IPS-20b (cell line): Measurements from ENCODE around the gene NPEPL1.
A peak's percentile ranks its signal among the peaks of the same experiment; 100 is the strongest.
"Not testable (repeated sequence)": the region's sequence is repeated elsewhere in the genome, so short reads cannot be mapped to it uniquely, and the experiment has no call there.

ENCODE experiments used
- H3K27ac ChIP-seq: one replicate; pipeline ENCODE4 v1.5.1; 2013; ENCODE audit warnings: low read length
- H3K27me3 ChIP-seq: 2 replicates; pipeline ENCODE4 v1.6.1; 2013; ENCODE audit warnings: mild to moderate bottlenecking, low read length, inconsistent platforms; ENCODE audit not compliant: insufficient read depth
- H3K36me3 ChIP-seq: 2 replicates; pipeline ENCODE4 v1.6.1; 2013; ENCODE audit warnings: low read depth, mild to moderate bottlenecking, inconsistent platforms, low read length, moderate library complexity; ENCODE audit not compliant: insufficient read depth
- H3K4me1 ChIP-seq: 2 replicates; pipeline ENCODE4 v1.6.1; 2013; ENCODE audit warnings: mild to moderate bottlenecking, control low read depth, inconsistent platforms, low read length, moderate library complexity; ENCODE audit not compliant: insufficient read depth
- H3K4me3 ChIP-seq: 2 replicates; pipeline ENCODE4 v1.5.1; 2013; ENCODE audit warnings: mild to moderate bottlenecking, low read length, inconsistent platforms
- H3K9ac ChIP-seq: 2 replicates; pipeline ENCODE4 v1.6.1; 2013; ENCODE audit warnings: low read depth, mild to moderate bottlenecking, inconsistent platforms, low read length, moderate library complexity
- H3K9me3 ChIP-seq: 2 replicates; pipeline ENCODE4 v1.6.1; 2013; ENCODE audit warnings: mild to moderate bottlenecking, low read depth, low read length, inconsistent platforms; ENCODE audit not compliant: insufficient read depth

NPEPL1 gene

GRCh38 chr20:58692579-58693225 is at the start of gene NPEPL1:
Gene NPEPL1, plus strand, starts transcription at chr20:58692800. Its CDS starts 101 bp downstream, at chr20:58692901.
- Histone ChIP-seq H3K27me3 (no peaks in the 10 kb centered on the region), H3K9ac (peak within 1 kb of the TSS; percentile 45; the same call in 1 of the 2 replicates), H3K36me3 (peaks cover 29% of the 10 kb centered on the region), H3K4me3 (peak within 1 kb of the TSS; percentile 47; the same call in 1 of the 2 replicates), H3K4me1 (peaks cover 8% of the 10 kb centered on the region), H3K27ac (no peak within 1 kb of the TSS), H3K9me3 (no peaks in the 10 kb centered on the region)

- not testable (repeated sequence) for H3K27me3 ChIP-seq, H3K9ac ChIP-seq, H3K9me3 ChIP-seq, H3K36me3 ChIP-seq, H3K4me1 ChIP-seq, H3K27ac ChIP-seq, H3K4me3 ChIP-seq
These were observed 49.7 kb upstream of the NPEPL1 start for GRCh38 chr20:58642896-58643295.

DNA sequence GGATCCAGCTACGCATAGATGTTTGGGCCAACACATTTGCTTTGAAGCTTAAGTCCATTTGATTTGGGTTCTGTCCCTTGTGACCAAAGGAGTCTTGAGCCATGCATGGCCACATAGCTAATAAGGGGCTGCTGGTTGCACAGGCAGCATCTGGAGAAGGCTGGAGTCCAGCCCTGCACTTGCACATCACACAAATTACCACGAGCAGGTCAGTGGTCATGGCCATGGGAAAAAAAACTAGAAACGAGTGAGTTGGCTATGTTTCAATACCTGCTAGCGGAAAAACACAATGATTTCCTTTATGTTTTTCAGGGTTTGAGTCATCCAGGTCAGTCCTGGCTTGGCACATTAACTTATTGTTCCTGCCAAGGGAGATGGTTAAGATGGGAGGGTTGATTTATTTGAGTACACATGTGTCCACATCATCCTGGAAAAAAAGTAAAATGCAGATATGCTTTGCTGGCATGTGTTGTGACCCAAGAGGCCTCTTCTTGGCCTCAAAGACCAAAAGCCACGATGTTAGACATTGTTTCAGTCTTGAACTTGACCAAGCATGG is 47.1 kb upstream of the NPEPL1 start:
- Histone ChIP-seq H3K9ac (no peak overlapping the region), H3K4me1 (peaks cover 4% of the 10 kb centered on the region; the same call in 1 of the 2 replicates), H3K36me3 (no peaks in the 10 kb centered on the region), H3K27me3 (peaks cover 13% of the 10 kb centered on the region; the same call in 1 of the 2 replicates), H3K4me3 (no peak overlapping the region), H3K9me3 (no peaks in the 10 kb centered on the region), H3K27ac (no peak overlapping the region)

DNA sequence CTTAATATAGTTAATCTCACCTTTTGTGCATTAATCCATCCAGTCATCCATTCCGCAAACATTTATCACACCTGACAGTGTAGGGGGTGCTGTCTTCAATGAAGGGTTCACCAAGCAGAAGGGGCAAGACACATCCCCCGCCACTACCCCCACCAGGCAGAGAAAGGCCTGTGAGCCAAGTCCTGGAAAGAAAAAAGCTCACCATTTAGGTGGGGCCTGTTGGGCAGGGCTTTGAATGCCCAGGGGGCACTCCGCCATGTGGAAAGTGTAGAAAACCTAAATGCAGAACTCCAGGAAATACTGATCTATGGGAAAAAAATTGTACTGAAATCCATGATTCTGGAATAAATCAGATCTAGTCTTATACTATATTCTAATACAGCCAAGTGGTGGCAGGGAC is 46.3 kb upstream of the NPEPL1 start:
- Histone ChIP-seq H3K27ac (no peak overlapping the region), H3K27me3 (peaks cover 13% of the 10 kb centered on the region; the same call in 1 of the 2 replicates), H3K9ac (no peak overlapping the region), H3K9me3 (no peaks in the 10 kb centered on the region), H3K36me3 (no peaks in the 10 kb centered on the region), H3K4me1 (peaks cover 4% of the 10 kb centered on the region; the same call in 1 of the 2 replicates), H3K4me3 (no peak overlapping the region)

DNA sequence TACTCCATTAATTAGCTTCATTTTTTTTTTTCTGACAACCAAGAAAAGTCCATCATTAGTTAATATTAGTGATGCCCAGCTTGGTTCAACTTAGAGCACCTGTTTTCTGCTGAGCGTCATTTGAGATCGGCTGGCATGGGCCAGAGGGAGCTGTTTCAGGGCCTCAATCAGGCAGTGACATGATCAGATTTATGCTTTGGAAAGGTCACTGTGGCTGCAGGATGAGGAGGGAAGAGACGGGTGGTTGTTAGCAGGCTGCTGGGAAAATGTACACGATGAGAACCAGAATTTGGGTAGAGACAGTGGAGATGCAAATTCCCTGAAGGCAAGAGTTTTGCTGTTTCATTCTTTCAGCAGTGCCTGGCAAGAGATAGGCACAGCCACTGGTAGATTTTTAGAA is 45.9 kb upstream of the NPEPL1 start:
- H3K4me1 ChIP-seq, result peaks cover 4% of the 10 kb centered on the region; the same call in 1 of the 2 replicates
- H3K4me3 ChIP-seq, result no peak overlapping the region
- H3K27me3 ChIP-seq, result peaks cover 13% of the 10 kb centered on the region; the same call in 1 of the 2 replicates
- H3K9me3 ChIP-seq, result no peaks in the 10 kb centered on the region
- H3K9ac ChIP-seq, result no peak overlapping the region
- no peaks in the 10 kb centered on the region for H3K36me3 ChIP-seq
- H3K27ac ChIP-seq, result no peak overlapping the region

DNA sequence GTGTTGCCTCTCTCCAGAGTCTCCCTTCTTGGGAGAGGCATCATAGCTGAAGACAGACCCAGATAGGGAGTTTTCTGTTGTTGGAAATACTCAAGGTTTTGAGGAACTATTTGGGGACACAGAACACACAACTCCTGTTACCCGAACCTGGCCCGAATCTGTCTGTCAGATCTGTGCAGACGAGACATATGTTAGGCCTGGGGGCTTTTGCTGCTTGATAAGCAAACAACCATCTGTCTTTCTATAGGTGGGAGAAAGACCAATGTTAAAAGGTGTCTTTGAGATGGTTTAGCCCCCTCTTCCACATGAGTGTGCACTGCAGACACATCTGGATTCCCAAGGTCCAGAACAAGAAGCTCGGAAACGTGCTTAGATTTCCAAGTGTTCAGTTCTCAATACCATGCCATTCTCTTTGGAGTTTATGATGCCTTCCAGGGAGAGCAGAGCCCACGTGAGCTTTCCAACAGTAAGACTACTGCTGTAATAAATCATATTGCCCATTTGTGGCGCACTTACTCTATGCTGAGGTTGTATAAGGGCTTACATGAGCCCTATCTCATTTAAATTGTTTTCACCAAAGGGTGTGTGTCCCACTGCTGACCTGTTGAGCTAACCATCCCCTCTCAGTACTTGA is 45.3 kb upstream of the NPEPL1 start:
- H3K36me3 ChIP-seq, result no peaks in the 10 kb centered on the region
- H3K27ac ChIP-seq, result no peak overlapping the region
- H3K9me3 ChIP-seq, result no peaks in the 10 kb centered on the region
- no peak overlapping the region for H3K4me3 ChIP-seq
- H3K27me3 ChIP-seq, result peaks cover 13% of the 10 kb centered on the region; the same call in 1 of the 2 replicates
- H3K4me1 ChIP-seq, result peaks cover 4% of the 10 kb centered on the region; the same call in 1 of the 2 replicates
- H3K9ac ChIP-seq, result no peak overlapping the region

DNA sequence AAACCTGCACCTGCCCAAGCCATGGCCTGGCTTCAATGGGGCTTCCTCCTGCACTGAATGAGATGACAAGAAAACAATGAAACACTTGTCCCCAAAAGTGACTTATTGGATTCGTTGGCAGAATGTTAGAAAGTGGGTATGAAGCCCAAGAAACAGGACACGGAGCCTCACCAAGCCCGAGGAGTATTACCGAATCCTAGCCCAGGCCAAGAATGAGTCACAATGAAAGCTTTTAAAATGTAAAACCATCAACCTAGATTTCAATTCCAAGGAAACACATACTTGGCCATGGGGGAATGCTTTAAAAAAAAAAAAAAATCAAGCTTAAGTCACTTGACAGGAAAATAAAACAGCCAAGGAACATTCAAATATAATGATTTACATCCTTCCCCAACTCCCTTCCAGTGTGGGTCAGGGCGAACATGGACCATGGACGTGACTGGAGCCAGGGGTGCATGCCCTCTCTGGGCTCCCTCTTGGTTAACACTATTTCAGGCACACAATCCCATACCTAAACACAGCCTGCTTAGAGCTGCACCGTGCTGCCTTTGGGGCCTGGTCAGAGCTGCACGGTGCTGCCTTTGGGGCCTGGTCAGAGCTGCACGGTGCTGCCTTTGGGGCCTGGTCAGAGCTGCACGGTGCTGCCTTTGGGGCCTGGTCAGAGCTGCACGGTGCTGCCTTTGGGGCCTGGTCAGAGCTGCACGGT is 44.7 kb upstream of the NPEPL1 start:
- Histone ChIP-seq H3K27me3 (peaks cover 13% of the 10 kb centered on the region; the same call in 1 of the 2 replicates), H3K4me1 (peaks cover 4% of the 10 kb centered on the region; the same call in 1 of the 2 replicates), H3K4me3 (no peak overlapping the region), H3K27ac (no peak overlapping the region), H3K36me3 (no peaks in the 10 kb centered on the region), H3K9me3 (no peaks in the 10 kb centered on the region), H3K9ac (no peak overlapping the region)

DNA sequence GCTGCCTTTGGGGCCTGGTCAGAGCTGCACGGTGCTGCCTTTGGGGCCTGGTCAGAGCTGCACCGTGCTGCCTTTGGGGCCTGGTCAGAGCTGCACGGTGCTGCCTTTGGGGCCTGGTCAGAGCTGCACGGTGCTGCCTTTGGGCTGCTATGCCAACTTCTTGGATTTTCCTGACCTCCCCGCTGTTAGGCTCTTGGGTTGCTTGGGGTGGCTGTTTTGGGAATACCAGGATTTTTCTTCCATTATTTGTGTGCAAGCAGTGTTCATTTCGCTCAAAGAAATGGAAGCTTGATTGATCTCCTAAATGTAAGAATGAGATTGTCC is 44.1 kb upstream of the NPEPL1 start:
- H3K4me1 ChIP-seq, result not testable (repeated sequence)

GRCh38 chr20:58649288-58650180 is 43.1 kb upstream of the NPEPL1 start:
- Histone ChIP-seq H3K9me3 (no peaks in the 10 kb centered on the region), H3K36me3 (no peaks in the 10 kb centered on the region), H3K4me3 (peak overlapping the region; percentile 78; the same call in 1 of the 2 replicates), H3K27me3 (peaks cover 13% of the 10 kb centered on the region; the same call in 1 of the 2 replicates), H3K4me1 (peaks cover 13% of the 10 kb centered on the region; the same call in 1 of the 2 replicates), H3K27ac (no peak overlapping the region), H3K9ac (peak overlapping the region; percentile 97; the same call in 1 of the 2 replicates)

More for the DNA sequence above, 44.1 kb upstream of the NPEPL1 start:
- peaks cover 13% of the 10 kb centered on the region; the same call in 1 of the 2 replicates for H3K27me3 ChIP-seq
- H3K9ac ChIP-seq, H3K4me3 ChIP-seq, H3K36me3 ChIP-seq, H3K27ac ChIP-seq, H3K9me3 ChIP-seq: not testable (repeated sequence)

GRCh38 chr20:58650181-58650775 is 42.3 kb upstream of the NPEPL1 start:
- H3K36me3 ChIP-seq, result peaks cover 2% of the 10 kb centered on the region; the same call in 1 of the 2 replicates
- H3K4me1 ChIP-seq, result peaks cover 21% of the 10 kb centered on the region
- H3K27me3 ChIP-seq, result peaks cover 13% of the 10 kb centered on the region; the same call in 1 of the 2 replicates
- H3K9me3 ChIP-seq, result no peaks in the 10 kb centered on the region
- peak overlapping the region; percentile 78; the same call in 1 of the 2 replicates for H3K4me3 ChIP-seq
- H3K9ac ChIP-seq, result peak overlapping the region; percentile 97; the same call in 1 of the 2 replicates
- H3K27ac ChIP-seq, result no peak overlapping the region
